ENCODE results near the gene YY1.
A peak's percentile ranks its signal among the peaks of the same experiment; 100 is the strongest.
"Not testable (repeated sequence)": the region's sequence is repeated elsewhere in the genome, so short reads cannot be mapped to it uniquely, and the experiment has no call there.

The YY1 gene

DNA sequence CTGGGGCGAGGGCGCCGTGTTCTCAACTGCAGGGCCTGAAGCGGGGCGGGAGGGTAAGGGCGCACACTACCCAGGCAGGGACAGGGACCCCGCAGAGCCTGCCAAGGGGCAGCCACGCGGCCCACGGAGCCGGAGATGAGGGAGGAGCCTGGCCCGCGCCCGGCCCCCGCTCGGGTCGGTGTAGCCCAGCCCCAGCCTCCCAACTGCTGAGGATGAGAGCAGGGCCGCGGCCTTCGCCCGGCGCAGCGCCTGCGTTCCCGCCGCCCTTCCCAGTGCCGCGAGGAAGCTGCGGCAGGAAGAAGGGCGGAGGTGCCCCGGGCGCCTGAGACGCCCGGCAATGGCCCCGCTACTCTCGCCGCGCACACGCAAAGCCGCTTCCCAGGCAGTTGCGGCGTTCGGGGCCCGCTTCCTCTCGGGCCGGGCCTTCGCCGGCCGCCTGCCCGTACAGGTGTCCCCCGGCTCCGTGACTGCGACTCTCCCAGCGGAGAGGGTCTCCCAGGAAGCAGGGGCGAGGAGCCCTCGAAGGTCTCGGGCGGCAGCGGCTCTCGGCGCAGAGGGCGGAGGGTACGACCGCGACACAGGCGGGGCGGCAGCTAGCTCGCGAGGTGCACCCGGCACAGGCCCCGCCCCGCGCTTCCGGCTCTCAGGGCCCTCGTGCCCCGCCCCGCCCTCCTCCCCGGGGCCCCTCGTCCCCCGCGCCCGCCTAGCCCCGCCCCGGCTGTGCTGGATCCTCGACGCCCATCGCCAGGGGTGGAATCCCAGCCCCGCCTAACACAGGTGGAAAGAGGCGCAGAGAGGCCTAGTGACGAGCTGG lies 24.8 kb upstream of the YY1 start:
- peak; percentile 89 for DNase-seq (ENCODE audit: low read depth)

DNA sequence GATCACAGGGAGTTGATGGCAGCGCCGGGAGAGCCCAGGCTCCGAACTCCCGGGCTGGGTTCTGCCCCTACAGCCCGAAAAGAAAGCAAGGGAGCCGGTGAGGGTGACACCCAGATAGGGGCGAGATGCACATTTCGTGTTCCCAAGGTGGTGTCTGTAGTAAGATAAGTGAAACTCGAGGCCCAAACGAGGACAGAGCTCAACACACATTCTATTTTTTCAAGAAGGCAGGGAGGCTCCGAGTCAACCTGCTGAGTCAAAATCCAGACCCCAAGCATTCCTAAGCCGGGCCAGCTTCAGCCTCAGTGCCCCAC lies 24.2 kb upstream of the YY1 start:
- DNase-seq (ENCODE audit: low read depth), result no peak

DNA sequence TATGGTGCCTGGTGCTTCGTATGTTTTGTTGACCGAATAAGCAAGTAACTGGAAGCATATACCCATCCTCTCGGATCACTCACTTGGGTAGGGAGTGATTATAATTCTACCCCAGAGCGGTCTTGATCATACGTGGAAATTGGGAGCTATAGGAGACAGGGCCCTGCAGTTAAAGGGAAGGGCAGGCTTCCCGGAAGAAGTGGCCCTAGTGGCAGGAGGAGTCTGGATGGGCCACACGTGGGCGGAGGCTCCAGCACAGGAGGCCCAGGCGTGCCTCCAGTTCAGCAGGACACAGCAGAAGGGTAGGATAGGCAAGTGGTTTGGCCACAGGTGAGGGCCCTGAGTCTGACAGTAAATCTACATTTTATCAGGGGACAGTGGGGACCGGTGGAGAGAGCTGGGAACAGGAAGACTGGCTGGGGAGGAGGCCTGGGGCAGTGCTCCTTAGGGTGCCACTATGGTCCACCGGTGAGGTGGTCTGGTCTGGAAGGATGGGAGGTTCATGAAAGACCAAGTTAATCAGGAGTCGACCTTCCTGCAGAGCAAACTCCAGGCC lies 23.5 kb upstream of the YY1 start:
- no peak for DNase-seq (ENCODE audit: low read depth)

DNA sequence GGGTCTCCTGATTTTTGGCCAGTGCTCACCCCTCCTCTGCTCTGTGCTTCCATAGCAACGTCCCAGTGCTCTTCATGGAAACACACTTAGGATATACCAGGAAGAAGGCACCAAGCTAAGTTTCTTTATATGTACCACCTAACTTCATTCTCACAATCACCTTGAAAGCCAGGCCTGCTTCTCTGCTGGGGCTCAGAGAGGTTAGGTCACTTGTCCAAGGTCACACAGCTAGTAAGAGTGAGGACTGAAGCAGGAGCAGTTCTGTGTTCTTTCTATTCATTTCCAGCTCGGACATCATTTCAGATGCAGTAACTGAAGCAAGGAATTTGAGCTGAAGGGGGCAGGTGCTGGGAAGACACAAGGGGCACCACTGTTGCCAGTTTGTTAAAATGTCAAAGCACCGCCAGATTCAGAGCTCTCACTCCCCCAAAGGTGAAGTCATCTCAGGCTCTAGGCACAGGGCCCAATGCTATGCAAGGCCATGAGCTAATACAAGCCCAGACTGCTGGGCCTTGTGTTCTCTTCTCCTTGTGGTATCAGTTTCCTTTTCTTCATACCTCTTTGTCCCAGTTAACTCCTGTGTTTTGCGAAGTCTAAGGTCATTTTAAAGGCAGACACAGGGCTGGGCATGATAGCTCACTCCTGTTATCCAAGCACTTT lies 19.7 kb upstream of the YY1 start:
- DNase-seq (ENCODE audit: low read depth), result no peak

DNA sequence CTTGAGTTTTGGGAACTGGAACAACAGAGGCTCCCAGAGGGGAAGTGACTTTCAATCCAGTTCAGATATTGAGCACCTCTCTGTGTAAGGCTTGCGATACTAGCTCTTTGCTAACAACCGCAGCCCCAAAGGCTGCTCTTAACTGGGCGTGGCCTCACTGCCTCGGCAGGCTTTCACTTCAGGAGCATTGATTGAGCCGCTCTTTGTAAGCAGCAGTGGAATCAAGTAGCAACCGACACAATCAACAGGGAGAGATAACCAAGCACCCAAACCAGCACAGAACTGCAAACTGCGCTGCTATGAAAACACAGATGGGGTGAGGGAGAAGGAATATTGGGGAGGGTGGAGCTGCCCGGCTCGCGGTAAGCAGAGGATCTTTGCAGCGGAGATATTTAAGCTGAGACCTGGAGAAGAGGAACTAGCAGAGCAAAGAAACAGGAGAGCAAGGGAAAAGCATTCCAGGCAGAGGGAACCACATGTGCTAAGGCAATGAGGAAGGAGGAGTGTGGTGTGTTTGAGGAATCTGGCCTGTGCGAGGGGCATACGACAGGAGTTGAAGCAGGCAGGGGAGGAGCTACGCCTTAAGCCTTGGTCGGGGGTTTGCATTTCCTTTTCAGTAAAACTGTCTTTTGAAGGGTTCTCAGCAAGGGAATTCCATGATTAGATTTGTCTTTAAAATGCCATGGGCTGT lies 17.3 kb upstream of the YY1 start:
- DNase-seq (ENCODE audit: low read depth), result peak; percentile 57

DNA sequence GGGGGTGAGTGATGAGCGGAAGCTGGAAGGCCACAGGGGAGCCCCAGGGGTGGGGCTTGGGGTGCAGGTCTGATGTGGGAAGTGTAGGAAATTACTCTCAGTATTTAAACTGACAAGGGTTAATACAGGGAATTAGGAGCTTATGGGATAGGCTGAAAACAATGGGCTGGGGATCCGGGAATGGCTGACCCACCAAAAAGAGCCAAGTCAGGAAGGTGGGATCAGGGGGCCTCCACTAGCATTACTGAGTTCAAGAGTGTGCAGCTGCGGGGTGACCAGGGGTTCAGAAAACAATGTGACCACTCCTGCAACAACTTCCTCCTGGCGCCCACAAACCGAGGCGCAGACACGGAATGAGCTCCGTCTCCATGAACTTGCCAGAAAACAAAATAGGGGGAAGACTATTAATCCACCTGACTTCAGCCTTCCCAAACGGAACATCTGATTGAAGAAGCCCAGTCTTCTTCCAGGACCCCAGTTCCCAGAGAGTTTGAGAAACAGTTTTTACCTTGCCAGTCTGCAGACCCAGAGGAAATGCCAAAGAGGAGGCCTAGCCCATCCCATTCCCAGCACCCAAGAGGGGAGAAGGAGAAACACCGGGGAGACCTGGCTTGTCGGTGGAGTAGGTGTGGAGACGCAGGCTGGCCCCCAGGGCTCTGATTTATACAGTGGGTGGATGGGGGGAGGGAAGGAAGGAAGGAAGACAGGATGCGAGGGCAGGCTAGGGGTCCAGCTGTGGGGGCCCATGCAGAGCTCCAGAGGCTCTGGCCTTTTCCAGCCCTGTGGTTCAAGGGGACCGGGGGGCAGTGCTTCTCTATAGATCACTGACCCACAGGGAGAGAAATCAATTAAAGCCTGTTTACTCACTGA lies 16.5 kb upstream of the YY1 start:
- DNase-seq (ENCODE audit: low read depth), result no peak

DNA sequence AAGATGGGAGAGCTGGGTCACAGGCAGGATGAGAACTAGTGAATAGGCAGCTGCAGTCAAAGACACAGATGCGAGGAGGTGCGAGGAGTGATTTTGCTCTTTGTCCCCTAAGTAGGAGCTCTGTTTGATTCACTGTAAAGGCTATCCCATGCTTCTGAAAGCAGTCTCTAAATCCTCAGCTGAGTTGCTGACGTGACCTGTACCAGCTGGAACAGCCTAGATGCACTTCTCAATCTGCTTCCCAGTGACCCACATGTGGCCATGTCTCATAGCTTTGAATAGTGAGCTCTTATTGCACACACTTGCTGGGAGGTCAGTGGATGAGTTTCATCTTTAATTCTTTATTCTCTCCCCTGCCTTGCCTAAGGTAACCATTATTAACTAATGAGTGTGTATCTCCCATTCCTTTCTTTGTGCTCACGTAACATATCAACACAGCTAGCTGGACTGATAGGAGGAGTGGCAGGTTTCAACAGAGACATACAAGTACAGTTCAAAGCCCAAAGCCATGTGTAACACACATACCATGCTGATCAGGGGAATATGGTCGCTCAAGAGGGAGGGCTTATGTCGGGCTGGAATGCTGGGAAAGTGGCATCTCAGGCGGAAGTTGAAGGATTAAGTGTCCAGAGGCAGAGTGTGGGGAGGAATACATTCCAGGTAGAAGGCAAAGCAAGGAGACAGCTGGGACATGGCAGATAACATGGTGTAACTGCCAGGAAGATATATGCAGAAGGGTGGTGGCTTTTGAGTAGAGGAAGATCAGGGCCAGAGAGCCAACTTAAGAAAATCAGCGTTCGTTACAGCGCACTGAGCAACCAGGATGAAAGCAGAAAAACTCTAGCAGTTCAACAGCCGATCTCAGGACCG lies 15.4 kb upstream of the YY1 start:
- DNase-seq (ENCODE audit: low read depth), result no peak

DNA sequence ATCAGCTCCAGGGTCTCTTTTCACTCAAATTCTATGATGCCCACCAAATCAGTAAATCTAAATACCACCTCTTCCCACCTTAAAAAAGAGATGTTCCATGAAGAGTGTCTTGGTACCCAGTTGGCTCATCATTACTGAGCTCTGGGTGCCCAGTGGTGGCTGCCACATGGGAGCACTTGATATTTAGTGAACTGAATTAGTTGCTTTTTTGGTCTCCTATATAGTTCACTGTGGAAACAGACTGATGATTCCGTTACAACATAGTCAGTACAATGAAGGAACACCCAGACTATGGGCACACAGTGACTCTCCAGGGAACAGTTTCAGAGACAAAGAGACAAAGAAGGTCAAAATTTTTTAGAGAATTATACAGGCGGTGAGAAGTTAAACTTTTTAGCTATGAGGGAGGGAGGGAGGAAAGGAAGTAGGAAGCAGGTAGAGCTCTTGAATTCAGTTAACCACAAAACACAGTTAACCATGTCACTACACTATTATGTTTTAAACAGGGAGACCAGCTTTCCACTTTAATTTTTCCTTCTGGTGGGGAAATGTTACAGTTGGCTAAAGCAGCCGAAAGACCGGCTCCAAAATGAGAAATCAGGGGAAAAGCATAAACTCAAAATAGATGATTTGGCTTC lies 14.6 kb upstream of the YY1 start:
- no peak for DNase-seq (ENCODE audit: low read depth)

DNA sequence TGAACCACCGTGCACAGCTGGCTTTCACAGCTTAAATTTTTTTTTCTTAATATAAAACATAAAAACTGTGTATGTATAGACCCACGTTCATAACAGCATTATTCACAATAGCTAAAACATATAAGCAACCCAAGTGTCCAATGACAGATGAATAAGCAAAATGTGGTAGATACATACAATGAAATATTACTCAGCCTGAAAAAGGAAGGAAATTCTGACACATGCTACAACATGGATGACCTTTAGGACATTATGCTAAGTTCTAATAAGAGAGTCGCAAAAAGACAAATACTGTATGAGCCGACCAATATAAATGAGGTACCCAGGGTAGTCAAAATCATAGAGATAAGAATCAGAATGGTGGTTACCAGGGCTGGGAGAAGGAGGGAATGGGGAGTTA lies 13.8 kb upstream of the YY1 start:
- no peak for DNase-seq (ENCODE audit: low read depth)

DNA sequence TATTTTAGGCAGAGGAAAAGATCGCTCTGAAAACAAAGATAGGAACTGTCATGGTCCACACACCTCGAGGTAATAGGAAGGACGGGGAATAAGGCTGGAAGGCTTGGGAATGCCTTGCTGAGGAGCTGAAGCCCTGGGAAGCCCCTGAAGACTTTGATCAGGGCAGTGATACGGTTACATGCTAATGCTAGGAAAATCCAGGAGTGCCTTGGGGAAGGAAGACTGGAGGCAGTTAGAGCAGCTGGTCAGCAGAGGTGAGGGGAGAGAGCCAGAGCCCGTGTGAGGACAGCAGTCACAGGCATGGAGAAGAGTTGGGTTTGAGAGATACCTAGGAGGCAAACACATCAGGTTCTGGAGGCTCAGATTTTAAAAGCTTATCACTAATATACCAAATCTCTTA lies 8.6 kb upstream of the YY1 start:
- DNase-seq (ENCODE audit: low read depth), result no peak

DNA sequence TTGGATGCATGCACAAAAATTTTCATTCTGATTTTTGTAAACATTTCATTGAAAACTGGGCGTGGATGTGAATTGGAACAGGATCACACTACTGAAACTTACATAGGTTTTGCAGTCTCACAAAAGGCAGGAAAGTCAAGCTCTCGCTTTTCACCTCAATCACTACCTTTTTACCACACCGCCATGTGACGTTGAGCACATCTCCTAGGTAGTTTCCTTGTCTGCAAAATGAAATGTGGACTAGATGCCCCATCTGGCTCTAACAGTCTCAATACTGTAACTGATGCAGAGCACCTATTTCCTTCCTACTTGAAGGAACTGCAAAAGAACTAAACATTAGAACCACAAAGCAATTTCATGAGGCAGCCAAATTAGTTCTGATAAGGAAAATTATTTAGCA lies 4.4 kb upstream of the YY1 start:
- no peak for DNase-seq (ENCODE audit: low read depth)

DNA sequence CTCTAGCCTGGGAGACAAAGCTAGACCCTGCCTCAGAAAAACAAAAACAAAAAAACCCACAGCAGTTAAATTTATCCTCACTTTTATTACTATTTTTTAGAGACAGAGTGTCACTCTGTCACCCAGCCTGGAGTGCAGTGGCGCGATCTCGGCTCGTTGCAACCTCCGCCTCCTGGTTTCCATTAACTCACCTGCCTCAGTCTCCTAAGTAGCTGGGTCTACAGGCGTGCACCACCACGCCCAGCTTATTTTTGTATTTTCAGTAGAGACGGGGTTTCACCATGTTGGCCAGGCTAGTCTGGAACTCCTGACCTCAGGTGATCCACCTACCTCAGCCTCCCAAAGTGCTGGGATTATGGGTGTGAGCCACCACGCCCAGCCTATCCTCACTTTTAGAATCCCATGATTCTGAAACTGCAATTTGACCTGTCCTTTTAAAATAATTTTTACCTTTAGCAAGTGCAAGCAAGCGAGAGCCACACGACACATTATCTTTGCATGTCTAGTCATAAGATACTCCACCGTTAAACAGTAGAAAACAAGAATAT lies 2.6 kb upstream of the YY1 start:
- not testable (repeated sequence) for DNase-seq (ENCODE audit: low read depth)

DNA sequence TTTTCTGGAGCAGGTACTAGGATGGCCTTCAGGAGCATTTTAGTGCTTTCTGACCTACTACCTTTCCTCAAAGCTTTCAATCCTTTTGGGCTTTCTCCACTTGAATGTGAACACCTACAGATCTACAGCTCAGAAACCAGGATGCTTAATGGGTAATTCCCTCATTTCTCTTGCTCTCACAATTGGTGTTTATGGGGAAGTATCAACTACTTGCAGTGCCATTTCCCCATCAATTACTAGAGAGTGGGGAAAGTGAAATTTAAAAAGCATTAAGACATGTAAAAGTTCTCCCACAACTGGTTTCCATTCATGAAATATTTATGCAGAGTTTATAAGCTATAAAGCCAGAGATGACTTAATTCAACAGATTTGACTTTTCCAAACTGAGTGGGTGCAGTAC lies 2.1 kb upstream of the YY1 start:
- no peak for DNase-seq (ENCODE audit: low read depth)

DNA sequence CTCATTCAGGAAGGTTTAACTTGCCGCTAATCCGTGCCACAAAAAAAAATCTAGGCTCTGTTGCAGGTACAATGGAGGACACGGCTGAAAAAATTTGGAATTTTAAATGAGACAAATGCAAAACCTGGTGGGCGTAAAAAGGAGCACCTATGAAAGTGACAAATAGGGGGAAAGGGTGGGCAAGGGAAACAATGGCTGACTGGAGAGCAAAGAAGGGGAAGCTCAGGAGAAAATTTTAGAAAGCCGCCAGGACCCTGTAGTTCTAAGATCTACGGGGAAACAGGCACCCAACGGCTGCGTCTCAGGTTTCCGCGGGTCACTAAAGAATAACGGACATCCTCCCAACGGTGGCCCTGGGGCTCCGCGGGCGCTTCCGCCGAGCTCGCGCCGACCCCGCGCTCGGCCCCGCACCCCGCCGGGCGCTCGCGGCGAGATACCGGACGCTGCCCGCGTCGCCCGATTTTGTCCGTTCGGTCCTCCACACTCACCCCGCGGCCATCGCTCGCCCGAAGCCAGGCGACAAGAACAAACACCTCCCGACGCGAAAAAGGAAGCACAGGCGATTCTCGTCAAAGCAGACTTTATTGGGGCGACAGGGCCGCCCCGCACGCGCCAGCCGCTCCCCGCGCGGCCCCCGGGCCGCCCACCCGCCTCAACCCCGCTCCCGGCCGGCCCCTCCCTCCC lies 1.1 kb upstream of the YY1 start:
- DNase-seq (ENCODE audit: low read depth), result no peak

DNA sequence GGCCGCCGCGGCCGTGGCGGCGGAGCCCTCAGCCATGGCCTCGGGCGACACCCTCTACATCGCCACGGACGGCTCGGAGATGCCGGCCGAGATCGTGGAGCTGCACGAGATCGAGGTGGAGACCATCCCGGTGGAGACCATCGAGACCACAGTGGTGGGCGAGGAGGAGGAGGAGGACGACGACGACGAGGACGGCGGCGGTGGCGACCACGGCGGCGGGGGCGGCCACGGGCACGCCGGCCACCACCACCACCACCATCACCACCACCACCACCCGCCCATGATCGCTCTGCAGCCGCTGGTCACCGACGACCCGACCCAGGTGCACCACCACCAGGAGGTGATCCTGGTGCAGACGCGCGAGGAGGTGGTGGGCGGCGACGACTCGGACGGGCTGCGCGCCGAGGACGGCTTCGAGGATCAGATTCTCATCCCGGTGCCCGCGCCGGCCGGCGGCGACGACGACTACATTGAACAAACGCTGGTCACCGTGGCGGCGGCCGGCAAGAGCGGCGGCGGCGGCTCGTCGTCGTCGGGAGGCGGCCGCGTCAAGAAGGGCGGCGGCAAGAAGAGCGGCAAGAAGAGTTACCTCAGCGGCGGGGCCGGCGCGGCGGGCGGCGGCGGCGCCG lies 381 bp downstream of the YY1 start:
- peak; percentile 19 for DNase-seq (ENCODE audit: low read depth)

DNA sequence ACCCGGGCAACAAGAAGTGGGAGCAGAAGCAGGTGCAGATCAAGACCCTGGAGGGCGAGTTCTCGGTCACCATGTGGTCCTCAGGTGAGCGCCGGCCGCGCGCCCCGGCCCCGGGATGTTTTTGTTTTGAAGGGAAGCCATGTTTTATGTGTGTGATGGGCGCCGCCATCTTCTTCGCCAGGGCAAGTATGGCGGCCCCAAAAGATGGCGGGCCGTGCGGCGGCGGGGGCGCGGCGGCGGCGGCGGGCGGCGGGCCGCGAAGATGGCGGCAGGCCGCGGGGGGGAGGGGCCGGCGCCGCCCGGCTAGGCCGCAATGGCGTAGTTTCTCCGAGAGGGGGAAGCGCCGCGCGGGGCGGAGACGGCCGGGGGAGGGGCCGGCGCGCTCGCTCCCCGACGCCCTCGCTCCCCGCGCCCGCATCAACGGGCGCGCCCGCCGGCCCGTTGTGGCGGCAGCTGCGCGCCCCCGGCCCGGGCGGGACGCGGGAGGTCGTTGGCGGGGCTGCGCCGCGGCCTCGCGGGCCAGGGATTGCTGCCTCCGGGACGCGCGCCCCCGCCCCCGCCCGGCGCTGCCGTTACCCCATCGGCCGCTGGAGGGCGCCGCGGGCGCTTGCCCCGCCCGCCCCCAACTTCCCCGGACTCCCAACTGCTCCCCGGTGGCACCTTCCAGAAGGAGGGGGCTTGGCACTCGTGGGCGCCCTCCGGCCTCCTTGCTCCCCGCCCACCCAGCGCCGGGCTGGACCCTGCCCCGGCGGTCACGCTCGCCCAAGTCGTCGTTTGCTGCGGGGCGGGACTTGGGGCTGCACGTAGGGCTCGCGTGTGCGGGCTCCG lies 1.1 kb downstream of the YY1 start:
- DNase-seq (ENCODE audit: low read depth), result peak; percentile 81

DNA sequence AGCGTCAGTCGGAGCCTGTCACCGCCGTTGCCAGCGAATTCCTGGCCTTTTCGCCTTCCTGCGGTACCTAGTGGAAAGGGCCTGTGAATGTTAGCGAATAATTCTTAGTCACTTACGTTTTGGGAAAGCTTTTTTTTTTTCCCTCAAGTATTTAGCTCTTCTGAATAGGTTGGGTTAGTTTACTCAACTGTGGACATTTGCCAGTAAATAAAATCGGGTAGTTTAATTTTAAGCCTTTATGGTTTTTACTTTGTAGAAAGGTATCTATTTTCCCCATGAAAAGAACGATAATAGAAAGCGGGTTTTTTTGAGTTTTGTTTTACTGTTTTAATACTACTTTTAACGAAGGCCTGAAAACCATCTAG lies 1.7 kb downstream of the YY1 start:
- DNase-seq (ENCODE audit: low read depth), result no peak

DNA sequence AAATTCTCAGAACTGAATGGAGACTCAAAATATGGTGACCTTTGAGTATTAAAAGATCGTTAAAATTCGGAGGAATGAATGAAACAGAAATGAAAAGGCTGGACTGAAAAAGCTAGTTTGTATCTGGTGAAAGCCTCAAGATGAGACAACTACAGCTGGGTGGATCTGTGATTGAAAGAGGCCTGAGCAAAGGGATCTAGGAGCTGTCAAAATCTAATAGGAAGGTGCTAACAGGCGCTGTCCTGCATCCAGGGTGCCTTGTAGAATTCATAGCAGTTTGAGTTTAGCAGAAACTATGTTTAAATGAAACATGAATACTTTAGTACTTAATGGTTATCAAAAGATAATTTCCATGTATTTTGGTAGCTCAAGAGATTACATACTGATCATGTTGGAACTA lies 2.3 kb downstream of the YY1 start:
- DNase-seq (ENCODE audit: low read depth), result no peak

Data from T follicular helper cell (primary cell).